Right renal cortex interstitium (tissue), 3 donors: ENCODE data around the gene PCBD1. TPM values are rescaled to one million over a fixed set of nuclear protein-coding genes. Genes with fewer than 3 reads are reported as not detected.
"Not testable (repeated sequence)": the region's sequence is repeated elsewhere in the genome, so short reads cannot be mapped to it uniquely, and the experiment has no call there.

Experiments used
- DNase-seq, 3 donors: peaks; one replicate each; pipeline ENCODE4 v3.0.0-alpha.2; 2013; ENCODE audit warnings: low read depth in 3 of 3, low spot score in 2 of 3
- polyA plus RNA-seq, 3 donors: library from polyadenylated mRNA; unstranded; fragments of 120-200 nt; gene quantifications; one replicate each; pipeline ENCODE4 v1.2.1, GENCODE V29; 2013; ENCODE audit not compliant: insufficient read length in 3 of 3

PCBD1 gene
- polyA plus RNA-seq, 3 donors: 116 to 132 (median 129) TPM

DNA sequence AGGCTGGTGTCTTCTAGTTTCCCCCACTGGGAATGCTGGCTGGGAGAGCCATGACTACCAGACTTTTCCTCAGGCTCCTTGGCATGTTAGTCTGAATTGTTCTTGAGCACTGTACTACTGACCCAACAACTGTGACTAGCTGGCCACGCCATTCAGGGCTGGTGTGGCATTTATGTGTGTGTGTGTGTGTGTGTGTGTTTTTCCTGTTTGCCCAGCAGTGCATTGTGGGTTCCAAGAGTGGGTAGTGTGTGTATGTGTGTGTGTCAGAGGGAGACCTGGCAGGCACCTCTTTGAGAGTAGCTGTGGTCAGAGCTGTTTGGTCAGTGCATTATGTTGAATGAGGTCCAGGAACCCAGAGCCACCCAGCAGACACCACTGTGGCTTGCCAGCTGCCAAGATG is 9.2 kb downstream of the PCBD1 start:
- no peak for DNase-seq

- no peak for DNase-seq
Observed at GRCh38 chr10:70874061-70874460, 14.3 kb downstream of the PCBD1 start.

GRCh38 chr10:70872291-70872690 is 16.1 kb downstream of the PCBD1 start:
- no peak for DNase-seq

- no peak for DNase-seq
Observed at GRCh38 chr10:70866424-70866823, 21.9 kb downstream of the PCBD1 start.

- no peak for DNase-seq
Observed at GRCh38 chr10:70864935-70865334, 23.4 kb downstream of the PCBD1 start.

DNA sequence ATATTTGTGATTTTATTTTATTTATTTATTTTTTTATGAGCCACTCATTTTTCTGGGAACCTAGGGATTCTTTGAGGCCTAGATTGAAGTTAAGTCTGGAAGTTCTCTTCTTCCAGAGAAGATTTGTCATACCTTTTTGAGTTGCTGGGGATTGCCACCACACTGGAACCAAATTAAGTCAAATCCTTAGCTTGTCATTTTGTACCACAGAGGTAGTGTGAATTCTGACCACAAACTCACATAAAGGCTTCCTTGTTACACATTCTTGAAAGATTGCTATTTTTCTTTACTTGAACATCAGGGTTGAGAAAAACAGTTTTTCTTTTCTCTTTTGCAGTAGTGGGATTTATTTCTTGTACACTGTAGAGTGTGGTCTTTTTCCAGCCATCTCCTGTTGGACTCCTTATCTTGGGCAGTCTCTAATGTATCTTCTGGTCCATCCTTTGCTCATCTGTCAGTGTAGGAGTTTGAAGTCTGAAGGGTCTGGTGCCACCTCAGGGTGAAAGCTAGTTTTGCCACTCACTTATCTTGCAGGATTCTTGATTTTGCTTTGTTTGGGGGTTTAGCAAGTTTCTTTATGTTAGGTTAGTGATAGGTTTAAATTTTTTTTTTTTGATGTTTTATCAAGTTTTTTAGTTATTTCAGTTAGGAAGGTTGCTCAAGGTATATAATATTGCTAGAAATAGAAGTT is 24.8 kb downstream of the PCBD1 start:
- no peak for DNase-seq

- not testable (repeated sequence) for DNase-seq
Observed at GRCh38 chr10:70861495-70862197, 26.7 kb downstream of the PCBD1 start.

DNA sequence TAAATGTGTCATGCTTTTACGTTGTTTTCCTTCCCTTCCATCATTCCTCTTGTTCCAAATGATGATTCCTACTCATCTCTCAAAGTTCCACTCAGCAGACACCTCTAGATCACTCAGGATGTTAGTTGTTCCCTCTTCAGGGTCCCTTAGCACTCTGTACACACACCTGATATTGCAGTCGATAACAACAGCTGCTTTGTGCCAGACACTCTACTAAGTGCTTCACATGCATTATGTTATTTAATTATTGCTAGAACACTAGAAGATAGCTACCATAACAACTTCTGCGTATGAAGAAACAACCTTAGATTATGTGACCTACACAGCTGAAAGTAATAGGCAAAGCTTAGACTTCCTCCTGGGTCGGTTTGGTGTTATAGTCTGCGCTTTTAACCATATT is 29.6 kb downstream of the PCBD1 start:
- DNase-seq: no peak

GRCh38 chr10:70856454-70856853 is 31.9 kb downstream of the PCBD1 start:
- no peak for DNase-seq

DNA sequence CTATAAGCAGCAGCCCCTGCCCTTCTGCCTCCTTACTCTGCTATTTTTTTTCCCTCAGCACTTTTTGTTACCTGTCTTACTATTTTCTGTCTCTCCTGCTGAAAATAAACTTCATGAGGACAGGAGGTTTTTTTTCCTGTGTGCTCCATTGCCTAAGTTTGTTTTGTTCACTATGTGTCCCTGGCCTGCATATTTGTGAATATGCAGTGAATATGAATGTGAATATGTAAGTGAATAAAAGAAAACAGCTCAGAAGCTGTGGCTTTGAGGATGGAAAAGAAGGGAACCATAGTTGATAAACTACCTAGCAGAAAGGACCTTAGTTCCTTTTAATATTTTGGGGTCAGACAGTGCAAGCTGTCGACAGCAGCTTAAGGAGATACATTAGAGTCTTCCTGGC is 34.9 kb downstream of the PCBD1 start:
- DNase-seq: no peak

- no peak for DNase-seq
Observed at GRCh38 chr10:70853038-70853437, 35.3 kb downstream of the PCBD1 start.

GRCh38 chr10:70851597-70852475 is 36.5 kb downstream of the PCBD1 start:
- no peak for DNase-seq

DNA sequence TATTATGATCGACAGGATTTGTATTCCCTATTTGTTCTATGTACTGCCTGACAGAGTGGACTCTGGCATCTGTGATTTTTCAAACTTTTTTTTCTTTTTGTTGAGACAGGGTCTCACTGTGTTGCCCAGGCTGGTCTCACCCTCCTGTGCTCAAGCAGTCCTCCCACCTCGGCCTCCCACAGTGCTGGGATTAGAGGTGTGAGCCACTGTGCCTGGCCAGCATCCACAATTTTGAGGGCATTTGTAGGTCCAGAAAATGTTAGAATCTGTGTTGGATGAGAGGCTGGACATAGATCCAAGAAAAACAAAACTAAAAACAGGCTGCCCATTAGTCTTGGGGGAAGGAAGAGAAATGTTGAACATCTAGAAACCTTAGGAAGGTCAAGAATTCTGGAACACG is 38.3 kb downstream of the PCBD1 start:
- no peak for DNase-seq

- DNase-seq: peak in 1 of 3 donors; percentile 12
Observed at GRCh38 chr10:70849582-70850016, 38.8 kb downstream of the PCBD1 start.

GRCh38 chr10:70847659-70848360 is 40.6 kb downstream of the PCBD1 start:
- no peak for DNase-seq

DNA sequence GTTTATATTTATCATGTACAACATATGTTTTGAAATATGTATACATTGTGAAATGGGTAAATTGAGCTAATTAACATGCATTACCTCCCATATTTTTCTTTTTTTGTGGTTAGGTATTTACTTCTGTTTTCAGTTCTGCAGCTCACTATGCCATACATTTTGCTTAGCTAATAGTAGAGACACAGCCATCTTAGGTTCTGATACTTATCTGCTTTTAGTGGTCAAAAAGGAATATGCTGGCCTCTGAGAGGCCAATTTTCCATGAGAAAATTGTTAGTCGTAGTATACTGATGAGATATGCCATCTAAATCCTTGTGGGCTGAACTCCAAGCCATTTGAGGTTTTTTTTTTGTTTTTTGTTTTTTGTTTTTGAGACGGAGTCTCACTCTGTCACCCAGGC is 41.6 kb downstream of the PCBD1 start:
- DNase-seq: no peak

DNA sequence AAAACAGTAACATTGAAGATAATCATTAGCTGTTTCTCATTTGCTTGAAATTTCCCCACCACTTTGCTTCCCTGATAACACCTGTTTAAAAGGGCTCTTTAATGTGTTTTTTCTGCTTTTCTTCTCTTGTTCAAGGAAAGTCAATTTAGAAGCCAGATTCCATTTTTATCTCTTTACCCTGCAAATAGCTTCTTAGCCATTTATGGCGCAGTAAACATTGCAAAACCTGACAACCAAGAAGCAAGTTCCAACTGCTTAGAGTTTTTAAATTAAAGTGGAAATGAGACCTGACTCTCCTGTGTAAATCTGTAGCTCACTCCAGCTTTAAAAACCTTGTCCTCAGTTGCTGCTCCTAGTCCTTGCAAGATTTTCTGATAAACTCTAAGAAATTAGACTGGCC is 42.5 kb downstream of the PCBD1 start:
- DNase-seq: no peak

DNA sequence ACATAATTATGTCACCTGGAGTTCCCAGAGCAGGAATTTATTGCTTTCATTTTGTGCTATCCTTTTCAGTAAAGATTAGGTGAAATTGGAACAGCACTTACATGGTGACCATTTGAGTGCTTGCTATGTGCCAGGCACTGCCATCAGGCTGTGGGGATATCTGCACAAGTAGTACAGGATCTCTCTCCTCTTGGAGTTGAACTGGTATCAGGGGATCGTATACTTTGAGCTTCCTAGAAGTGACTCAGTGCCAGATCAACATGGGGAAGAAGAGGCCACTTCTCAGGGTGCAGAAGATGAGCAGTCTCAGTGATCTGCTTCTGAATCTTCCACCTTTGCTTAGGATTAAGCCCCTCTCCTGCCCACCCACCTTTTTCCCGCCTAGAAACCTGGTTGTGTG is 43.1 kb downstream of the PCBD1 start:
- DNase-seq: no peak

- no peak for DNase-seq
Observed at GRCh38 chr10:70843776-70844489, 44.4 kb downstream of the PCBD1 start.

DNA sequence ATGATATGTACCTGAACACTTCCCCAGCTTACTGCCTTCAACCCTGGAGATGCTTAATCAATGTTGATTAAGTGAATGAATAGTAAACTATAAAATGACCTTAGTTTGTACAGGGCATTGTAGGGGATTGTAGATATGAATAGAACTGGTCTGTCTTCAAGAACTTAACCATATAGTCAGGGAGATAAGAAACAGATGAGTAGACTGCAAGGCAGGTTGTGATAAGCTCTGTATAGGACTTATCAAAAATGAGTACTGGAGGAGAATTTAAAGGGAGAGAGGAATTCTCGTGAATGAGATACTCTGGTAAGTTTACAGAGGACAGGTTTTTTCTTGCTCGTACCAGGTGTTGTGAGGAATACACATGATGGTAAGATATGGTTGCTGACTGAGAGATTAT is 45.0 kb downstream of the PCBD1 start:
- no peak for DNase-seq
